ENCODE measurements around the gene SDK1.

The SDK1 gene

GRCh38 chr7:3265388-3265787 is 35.7 kb upstream of the SDK1 start:
- no peak overlapping the region for H3K4me3 ChIP-seq (ENCODE audit: control insufficient read depth, low read depth, low read length)
- DNase-seq (ENCODE audit: low read depth): no peak
- TF ChIP-seq CTCF (conservative IDR thresholded peaks at IDR 0.05; ENCODE audit: control insufficient read depth, insufficient read depth, low read depth, low read length): no peak

- no peak overlapping the region for H3K4me3 ChIP-seq (ENCODE audit: control insufficient read depth, low read depth, low read length)
- TF ChIP-seq CTCF (conservative IDR thresholded peaks at IDR 0.05; ENCODE audit: control insufficient read depth, insufficient read depth, low read depth, low read length): no peak
- no peak for DNase-seq (ENCODE audit: low read depth)
These were observed 34.8 kb upstream of the SDK1 start for GRCh38 chr7:3266240-3266639.

GRCh38 chr7:3267966-3268690 is 32.9 kb upstream of the SDK1 start:
- TF ChIP-seq CTCF (conservative IDR thresholded peaks at IDR 0.05; ENCODE audit: control insufficient read depth, insufficient read depth, low read depth, low read length): no peak
- H3K4me3 ChIP-seq (ENCODE audit: control insufficient read depth, low read depth, low read length): no peak overlapping the region
- DNase-seq (ENCODE audit: low read depth): peak; percentile 99

GRCh38 chr7:3270362-3270761 is 30.7 kb upstream of the SDK1 start:
- no peak for TF ChIP-seq CTCF (conservative IDR thresholded peaks at IDR 0.05; ENCODE audit: control insufficient read depth, insufficient read depth, low read depth, low read length)
- no peak for DNase-seq (ENCODE audit: low read depth)

GRCh38 chr7:3271298-3271697 is 29.8 kb upstream of the SDK1 start:
- TF ChIP-seq CTCF (conservative IDR thresholded peaks at IDR 0.05; ENCODE audit: control insufficient read depth, insufficient read depth, low read depth, low read length): no peak
- H3K4me3 ChIP-seq (ENCODE audit: control insufficient read depth, low read depth, low read length): no peak overlapping the region
- DNase-seq (ENCODE audit: low read depth): no peak

More at GRCh38 chr7:3270362-3270761, 30.7 kb upstream of the SDK1 start:
- no peak overlapping the region for H3K4me3 ChIP-seq (ENCODE audit: control insufficient read depth, low read depth, low read length)

GRCh38 chr7:3272691-3273141 is 28.3 kb upstream of the SDK1 start:
- H3K4me3 ChIP-seq (ENCODE audit: control insufficient read depth, low read depth, low read length): no peak overlapping the region
- no peak for TF ChIP-seq CTCF (conservative IDR thresholded peaks at IDR 0.05; ENCODE audit: control insufficient read depth, insufficient read depth, low read depth, low read length)
- peak; percentile 94 for DNase-seq (ENCODE audit: low read depth)

All from fibroblast of mammary gland (primary cell).